GM12878 (cell line): Measurements from ENCODE around the gene PDE6G. TPM values are rescaled to one million over a fixed set of nuclear protein-coding genes. Genes with fewer than 3 reads are reported as not detected.

ENCODE experiments used
- ATAC-seq: fragments of 200-7000 bp; cut with Tn5 transposase; 3 replicates; pipeline ENCODE4 v1.9.1; 2020; ENCODE audit warnings: mild to moderate bottlenecking, moderate library complexity
- BruUV-seq: library from RNA; stranded (reverse); fragments of 400-500 nt; replicated peaks from 2 replicates; lab custom pipeline; 2021; lab: Mats Ljungman, UMichigan
- CTCF ChIA-PET: fragments of 300-600 bp; sonication (Branson Sonifier 250); formaldehyde crosslinking; extraction: SDS; loops from one replicate; lab custom pipeline; 2021; ENCODE audit warnings: inconsistent platforms; lab: Yijun Ruan, JAX
- POLR2A ChIA-PET: fragments of 350-600 bp; formaldehyde crosslinking; extraction: SDS; loops from one replicate; lab custom pipeline; 2021; ENCODE audit warnings: inconsistent platforms; lab: Charles Lee
- RAD21 ChIA-PET: fragments of 300-600 bp; sonication (Branson Sonifier 250); formaldehyde crosslinking; loops from one replicate; lab custom pipeline; 2023; ENCODE audit warnings: antibody characterized with exemption; ENCODE audit not compliant: unreplicated experiment; lab: Charles Lee
- SMC1A ChIA-PET: fragments of 300-600 bp; sonication (Branson Sonifier 250); formaldehyde crosslinking; loops from one replicate; lab custom pipeline; 2023; ENCODE audit not compliant: unreplicated experiment, uncharacterized antibody; lab: Charles Lee
- DNase-seq: peaks from one replicate; pipeline ENCODE4 v3.0.0-alpha.2; 2011; ENCODE audit warnings: low read depth, low spot score
- FAIRE-seq: peaks from 3 replicates; lab custom pipeline; 2011; peaks lifted over from hg19 to GRCh38; lab: Jason Lieb, UNC
- H2AFZ ChIP-seq: 2 replicates; pipeline ENCODE4 v1.6.0; 2011; ENCODE audit warnings: low read depth, low read length, control low read depth; ENCODE audit not compliant: control insufficient read depth
- H3K27ac ChIP-seq: 2 replicates; pipeline ENCODE4 v1.5.1; 2011; ENCODE audit warnings: control low read depth; ENCODE audit not compliant: control insufficient read depth, insufficient read depth
- H3K27me3 ChIP-seq, 2 experiments: replicated peaks in 1 of 2; 2 replicates each; pipeline versions ENCODE4 v1.6.0 to v1.6.1; 2011; ENCODE audit warnings: low read length in 1 of 2; ENCODE audit not compliant: control insufficient read depth in 2 of 2, insufficient read depth in 2 of 2
- H3K36me3 ChIP-seq, 2 experiments: 2 replicates each; pipeline ENCODE4 v1.5.1; 2011; ENCODE audit warnings: low read length in 1 of 2; ENCODE audit not compliant: control insufficient read depth in 2 of 2, insufficient read depth in 2 of 2
- H3K4me1 ChIP-seq: 2 replicates; pipeline ENCODE4 v1.6.1; 2011; ENCODE audit warnings: mild to moderate bottlenecking, low read length, moderate library complexity, mixed read lengths; ENCODE audit not compliant: control insufficient read depth, insufficient read depth
- H3K4me2 ChIP-seq: 2 replicates; pipeline ENCODE4 v1.6.0; 2011; ENCODE audit warnings: control low read depth; ENCODE audit not compliant: control insufficient read depth, insufficient read depth
- H3K4me3 ChIP-seq: fragments of 200-600 bp; sonication (generic); 2 replicates; pipeline ENCODE4 v1.5.1; 2016
- H3K79me2 ChIP-seq: 2 replicates; pipeline ENCODE4 v1.6.0; 2011; ENCODE audit warnings: low read length; ENCODE audit not compliant: control insufficient read depth, insufficient read depth
- H3K9ac ChIP-seq: 2 replicates; pipeline ENCODE4 v1.8.0; 2011; ENCODE audit warnings: low read length, control low read depth, mixed read lengths; ENCODE audit not compliant: control insufficient read depth, insufficient read depth
- H3K9me3 ChIP-seq: replicated peaks from 3 replicates; pipeline ENCODE4 v1.5.1; 2011; ENCODE audit warnings: mild to moderate bottlenecking, low read length; ENCODE audit not compliant: control insufficient read depth, insufficient read depth
- H4K20me1 ChIP-seq: 2 replicates; pipeline ENCODE4 v1.6.0; 2011; ENCODE audit not compliant: control insufficient read depth, insufficient read depth
- CREB1 ChIP-seq: IDR thresholded peaks from 2 replicates; pipeline ENCODE4 v1.6.1; 2012; ENCODE audit warnings: low read depth, mild to moderate bottlenecking, inconsistent platforms
- MEF2B ChIP-seq: fragments of 450-650 bp; IDR thresholded peaks from 2 replicates; pipeline ENCODE4 v1.6.1; 2018; ENCODE audit warnings: mild to moderate bottlenecking, moderate library complexity; ENCODE audit not compliant: partially characterized antibody, poor library complexity, severe bottlenecking
- MYC ChIP-seq: IDR thresholded peaks from 2 replicates; pipeline ENCODE4 v1.6.1; 2011; ENCODE audit warnings: mild to moderate bottlenecking, low read length, moderate library complexity, inconsistent platforms; ENCODE audit not compliant: insufficient read depth, insufficient replicate concordance, insufficient read length, severe bottlenecking
- NBN ChIP-seq: fragments of 450-650 bp; IDR thresholded peaks from 2 replicates; pipeline ENCODE4 v1.6.1; 2016
- NFYA ChIP-seq: IDR thresholded peaks from 2 replicates; pipeline ENCODE4 v1.6.1; 2011; ENCODE audit warnings: low read depth, mild to moderate bottlenecking, low read length, improper control_type of control experiment, borderline replicate concordance
- NFYB ChIP-seq: IDR thresholded peaks from 2 replicates; pipeline ENCODE4 v1.6.1; 2011; ENCODE audit warnings: low read depth, mild to moderate bottlenecking, low read length, improper control_type of control experiment, moderate library complexity; ENCODE audit not compliant: insufficient read depth
- PAX5 ChIP-seq: IDR thresholded peaks from 2 replicates; pipeline ENCODE4 v1.6.1; 2011; ENCODE audit warnings: low read depth, low read length, borderline replicate concordance
- POU2F2 ChIP-seq: IDR thresholded peaks from 3 replicates; pipeline ENCODE4 v1.6.1; 2011; ENCODE audit warnings: low read depth, mild to moderate bottlenecking, low read length, borderline replicate concordance
- SIX5 ChIP-seq: IDR thresholded peaks from 2 replicates; pipeline ENCODE4 v1.6.1; 2011; ENCODE audit warnings: mild to moderate bottlenecking, low read depth, low read length, moderate library complexity; ENCODE audit not compliant: severe bottlenecking
- SREBF1 ChIP-seq: IDR thresholded peaks from 2 replicates; pipeline ENCODE4 v1.6.1; 2012; ENCODE audit warnings: mild to moderate bottlenecking, low read length
- USF2 ChIP-seq: IDR thresholded peaks from 2 replicates; pipeline ENCODE4 v1.6.1; 2011; ENCODE audit warnings: low read depth, low read length, improper control_type of control experiment, borderline replicate concordance
- WRNIP1 ChIP-seq: IDR thresholded peaks from 2 replicates; pipeline ENCODE4 v1.6.1; 2011; ENCODE audit warnings: low read depth, low read length, improper control_type of control experiment, borderline replicate concordance
- ZBED1 ChIP-seq: IDR thresholded peaks from 2 replicates; pipeline ENCODE4 v1.6.1; 2016; ENCODE audit warnings: borderline replicate concordance
- ZNF687 ChIP-seq: fragments of 450-650 bp; IDR thresholded peaks from 2 replicates; pipeline ENCODE4 v1.6.1; 2017; ENCODE audit warnings: mild to moderate bottlenecking, moderate library complexity
- WGBS: methylation state at CpG from one replicate; pipeline ENCODE4 v1.1.6; 2016; ENCODE audit warnings: low lambda C conversion rate; ENCODE audit not compliant: insufficient replicate concordance, insufficient coverage; ENCODE audit errors: missing lambda C conversion rate; 5-methylcytosine and 5-hydroxymethylcytosine counted together
- in situ Hi-C: fragments of 300-500 bp; cut with MboI; formaldehyde crosslinking; loops from 9 replicates; pipeline ENCODE4 v1.14.3; 2018; ENCODE audit warnings: mixed read lengths
- intact Hi-C: fragments of 100-400 bp; cut with micrococcal nuclease; formaldehyde crosslinking; loops from one replicate; pipeline ENCODE4 v1.14.2; 2022; ENCODE audit not compliant: unreplicated experiment
- polyA plus RNA-seq, 11 experiments: library from polyadenylated mRNA; depleted of rRNA in 4 of 11; unstranded in 6 of 11; stranded (reverse) in 5 of 11; fragments of >200 nt; fragmentation: Nextera tagmentation in 4 of 11; fragmentation: Illumina TruSeq in 1 of 11; extraction: Ambion mirVana in 4 of 11; extraction: Trizol in 1 of 11; gene quantifications; 1 replicate in 1 of 11; 2 replicates in 10 of 11; pipeline versions ENCODE4 v1.2.1 to v1.2.3, GENCODE V29; 2011 to 2016; ENCODE audit warnings: inconsistent platforms in 2 of 11, missing spikeins in 2 of 11, low read depth in 1 of 11
- total RNA-seq, 4 experiments: library from RNA; depleted of rRNA in 3 of 4; stranded (reverse); fragments of >200 nt in 3 of 4; fragmentation: Illumina TruSeq in 1 of 4; extraction: Trizol in 1 of 4; gene quantifications; 2 replicates each; pipeline versions ENCODE4 v1.2.1 to v1.2.3, GENCODE V29; 2013 to 2021

PDE6G gene
- total and polyA plus RNA-seq, 10 of the 15 experiments (the other 5 are each of a cell fraction or from before 2014, with no cell fraction given): 0.55 to 12.1 (median 4.3) TPM

GRCh38 chr17:81682565-81683207, 26.3 kb upstream of the PDE6G start:
- TF ChIP-seq ZBED1: no peak
- no peak for TF ChIP-seq MEF2B
- no peak for TF ChIP-seq PAX5
- no peak for TF ChIP-seq USF2
- no peak for TF ChIP-seq SIX5
- TF ChIP-seq WRNIP1: no peak
- TF ChIP-seq NBN: no peak
- TF ChIP-seq MYC: no peak
- no peak for TF ChIP-seq CREB1
- TF ChIP-seq NFYA: no peak
- TF ChIP-seq NFYB: no peak
- no peak for TF ChIP-seq POU2F2
- TF ChIP-seq ZNF687: no peak
- no peak for TF ChIP-seq SREBF1
- TF ChIP-seq, all 136 proteins: peak for 0
- FAIRE-seq: no peak
- RAD21 ChIA-PET: interaction anchor here (0.6 to 1.9 kb wide), 6 partner anchors 17 to 1034 kb away, joined by 3 to 6 read pairs (median 4); partner anchors contain the start of genes FN3KRP and MRPL12

More at GRCh38 chr17:81682565-81683207, 26.3 kb upstream of the PDE6G start:
- Histone ChIP-seq H3K36me3 (peaks cover 0 to 7% of the 10 kb centered on the region in 2 experiments; a peak in 3 of 4 replicates), H3K4me3 (peak overlapping the region; percentile 75), H3K9ac (peak overlapping the region; percentile 74), H4K20me1 (peaks cover 8% of the 10 kb centered on the region; the same call in 1 of the 2 replicates), H3K79me2 (peaks cover 38% of the 10 kb centered on the region), H3K9me3 (no peaks in the 10 kb centered on the region), H2AFZ (no peak overlapping the region), H3K4me2 (peak overlapping the region; percentile 72), H3K27ac (peak overlapping the region; percentile 36; the same call in 1 of the 2 replicates), H3K4me1 (peaks cover 11% of the 10 kb centered on the region), H3K27me3 (no peaks in the 10 kb centered on the region)
- POLR2A ChIA-PET: interaction anchor here (1.0 to 4.0 kb wide), 3 partner anchors 17 to 29 kb away, joined by 3 to 32 read pairs (median 6); partner anchors contain the start of gene MRPL12
- CTCF ChIA-PET: interaction anchor here (1.1 to 1.5 kb wide), 3 partner anchors 8 to 82 kb away, joined by 3 to 5 read pairs (median 4); no protein-coding TSS in a partner anchor
- DNase-seq (no peak), ATAC-seq (no peak)
- intact Hi-C loops: loop anchor here (2.0 kb wide), 1 partner anchor 20 kb away; the partner anchor contains the start of gene MRPL12
- BruUV-seq: no TSS peak
- SMC1A ChIA-PET: interaction anchor here (1.1 kb wide), 1 partner anchor 30 kb away, joined by 3 read pairs; no protein-coding TSS in a partner anchor
- 46% methylated on average over 19 of the region's 19 CpGs for WGBS
- in situ Hi-C loops: no loop called here
